H9 (cell line): ENCODE measurements around the gene DMTF1. TPM values are rescaled to one million over a fixed set of nuclear protein-coding genes. Genes with fewer than 3 reads are reported as not detected.

ENCODE experiments used
- DNase-seq: peaks from one replicate; pipeline ENCODE4 v3.0.0-alpha.2; 2017
- H2AFZ ChIP-seq: one replicate; pipeline ENCODE4 v1.6.1; 2013; ENCODE audit warnings: mild to moderate bottlenecking, low read length, control low read depth, moderate library complexity
- H2AK5ac ChIP-seq: 2 replicates; pipeline ENCODE4 v1.6.1; 2013; ENCODE audit warnings: low read length, control low read depth, mixed read lengths; ENCODE audit not compliant: insufficient read length
- H2BK120ac ChIP-seq: one replicate; pipeline ENCODE4 v1.6.1; 2013; ENCODE audit warnings: low read depth, mild to moderate bottlenecking, low read length, control low read depth, inconsistent platforms; ENCODE audit not compliant: poor library complexity, severe bottlenecking
- H2BK12ac ChIP-seq: 2 replicates; pipeline ENCODE4 v1.6.1; 2013; ENCODE audit warnings: low read length, control low read depth, mixed read lengths, low read depth; ENCODE audit not compliant: insufficient read length
- H2BK15ac ChIP-seq: 2 replicates; pipeline ENCODE4 v1.6.1; 2013; ENCODE audit warnings: low read depth, low read length, control low read depth
- H2BK20ac ChIP-seq: one replicate; pipeline ENCODE4 v1.6.1; 2013; ENCODE audit warnings: low read depth, mild to moderate bottlenecking, low read length, control low read depth, inconsistent platforms; ENCODE audit not compliant: poor library complexity, severe bottlenecking
- H2BK5ac ChIP-seq: 2 replicates; pipeline ENCODE4 v1.6.1; 2013; ENCODE audit warnings: low read length, control low read depth, mixed read lengths; ENCODE audit not compliant: insufficient read length
- H3K14ac ChIP-seq: 2 replicates; pipeline ENCODE4 v1.6.1; 2013; ENCODE audit warnings: low read length, control low read depth; ENCODE audit not compliant: insufficient read depth
- H3K18ac ChIP-seq: 2 replicates; pipeline ENCODE4 v1.6.1; 2013; ENCODE audit warnings: low read depth, mild to moderate bottlenecking, mixed read lengths, low read length, control low read depth; ENCODE audit not compliant: insufficient read length
- H3K23ac ChIP-seq: 2 replicates; pipeline ENCODE4 v1.6.1; 2013; ENCODE audit warnings: low read length, control low read depth, mixed read lengths, low read depth; ENCODE audit not compliant: insufficient read length
- H3K23me2 ChIP-seq: 2 replicates; pipeline ENCODE4 v1.6.1; 2013; ENCODE audit warnings: low read depth, mild to moderate bottlenecking, mixed read lengths, low read length, control low read depth; ENCODE audit not compliant: insufficient read length, poor library complexity, severe bottlenecking
- H3K27ac ChIP-seq: 2 replicates; pipeline ENCODE4 v1.5.1; 2013; ENCODE audit warnings: low read length, control low read depth, mixed read lengths, low read depth; ENCODE audit not compliant: insufficient read length
- H3K27me3 ChIP-seq: 2 replicates; pipeline ENCODE4 v1.6.1; 2013; ENCODE audit warnings: low read length, control low read depth, inconsistent platforms; ENCODE audit not compliant: insufficient read depth
- H3K4ac ChIP-seq: 2 replicates; pipeline ENCODE4 v1.6.1; 2013; ENCODE audit warnings: low read depth, mild to moderate bottlenecking, control low read depth, inconsistent platforms, low read length, moderate library complexity
- H3K4me1 ChIP-seq: 2 replicates; pipeline ENCODE4 v1.6.1; 2013; ENCODE audit warnings: low read length, control low read depth, inconsistent platforms; ENCODE audit not compliant: insufficient read depth
- H3K4me2 ChIP-seq: 2 replicates; pipeline ENCODE4 v1.6.1; 2013; ENCODE audit warnings: low read length, control low read depth, mixed read lengths; ENCODE audit not compliant: insufficient read length, insufficient read depth
- H3K56ac ChIP-seq: 2 replicates; pipeline ENCODE4 v1.6.1; 2013; ENCODE audit warnings: low read depth, mild to moderate bottlenecking, mixed read lengths, low read length, control low read depth; ENCODE audit not compliant: insufficient read length
- H3K79me1 ChIP-seq: 2 replicates; pipeline ENCODE4 v1.6.1; 2013; ENCODE audit warnings: low read depth, mild to moderate bottlenecking, moderate library complexity, low read length, control low read depth, inconsistent platforms; ENCODE audit not compliant: insufficient read depth, poor library complexity, severe bottlenecking
- H3K79me2 ChIP-seq: 2 replicates; pipeline ENCODE4 v1.6.1; 2013; ENCODE audit warnings: low read length, control low read depth, inconsistent platforms; ENCODE audit not compliant: insufficient read depth
- H3K9ac ChIP-seq: 2 replicates; pipeline ENCODE4 v1.6.1; 2013; ENCODE audit warnings: low read length, control low read depth, mixed read lengths; ENCODE audit not compliant: insufficient read length; ENCODE audit errors: extremely low read depth
- H3K9me3 ChIP-seq: one replicate; pipeline ENCODE4 v1.6.1; 2013; ENCODE audit warnings: low read depth, low read length, inconsistent platforms; ENCODE audit not compliant: control insufficient read depth
- H3T11ph ChIP-seq: one replicate; pipeline ENCODE4 v1.6.1; 2013; ENCODE audit warnings: mild to moderate bottlenecking, low read length, control low read depth, inconsistent platforms
- H4K20me1 ChIP-seq: one replicate; pipeline ENCODE4 v1.6.1; 2013; ENCODE audit not compliant: control insufficient read depth, insufficient read length, insufficient read depth
- H4K5ac ChIP-seq: 2 replicates; pipeline ENCODE4 v1.6.1; 2013; ENCODE audit warnings: low read depth, mild to moderate bottlenecking, mixed read lengths, low read length, control low read depth; ENCODE audit not compliant: insufficient read length
- H4K8ac ChIP-seq: replicated peaks from 2 replicates; pipeline ENCODE4 v1.6.1; 2013; ENCODE audit warnings: low read length, control low read depth, mixed read lengths, low read depth; ENCODE audit not compliant: insufficient read length
- H4K91ac ChIP-seq: 2 replicates; pipeline ENCODE4 v1.6.1; 2013; ENCODE audit warnings: low read depth, mild to moderate bottlenecking, moderate library complexity, mixed read lengths, low read length, control low read depth; ENCODE audit not compliant: insufficient read length
- H3K27ac Mint-ChIP-seq, 3 experiments: 2 replicates in 2 of 3; 3 replicates in 1 of 3; pipeline ENCODE4 v1.8.0; 2020 to 2021; ENCODE audit warnings: mixed read lengths in 3 of 3, mild to moderate bottlenecking in 1 of 3, moderate library complexity in 1 of 3
- H3K27me3 Mint-ChIP-seq: 2 replicates; pipeline ENCODE4 v1.8.0; 2021; ENCODE audit warnings: low read depth, mild to moderate bottlenecking, moderate library complexity, mixed read lengths
- H3K36me3 Mint-ChIP-seq, 3 experiments: 2 replicates in 2 of 3; 3 replicates in 1 of 3; pipeline ENCODE4 v1.8.0; 2020 to 2021; ENCODE audit warnings: low read depth in 3 of 3, mixed read lengths in 3 of 3; ENCODE audit not compliant: insufficient read depth in 1 of 3
- H3K4me1 Mint-ChIP-seq, 2 experiments: 2 replicates each; pipeline ENCODE4 v1.8.0; 2020; ENCODE audit warnings: mixed read lengths in 2 of 2
- H3K4me3 Mint-ChIP-seq, 2 experiments: 2 replicates in 1 of 2; 3 replicates in 1 of 2; pipeline ENCODE4 v1.8.0; 2020 to 2021; ENCODE audit warnings: mild to moderate bottlenecking in 2 of 2, mixed read lengths in 2 of 2, moderate library complexity in 1 of 2
- H3K9me3 Mint-ChIP-seq, 2 experiments: 2 replicates in 1 of 2; 3 replicates in 1 of 2; pipeline ENCODE4 v1.8.0; 2020; ENCODE audit warnings: mild to moderate bottlenecking in 2 of 2, mixed read lengths in 2 of 2, moderate library complexity in 1 of 2
- CTCF ChIP-seq: fragments of 200-600 bp; sonication (generic); conservative IDR thresholded peaks from 3 replicates; pipeline ENCODE4 v1.8.0; 2021; ENCODE audit warnings: antibody characterized with exemption, mild to moderate bottlenecking
- WGBS: extraction: QIAGEN DNeasy Blood & Tissue Kit; methylation state at CpG from one replicate; pipeline ENCODE4 v1.1.7; 2013; ENCODE audit warnings: missing lambda C conversion rate, low lambda C conversion rate, mixed read lengths; ENCODE audit not compliant: insufficient read length; ENCODE audit errors: extremely low coverage; 5-methylcytosine and 5-hydroxymethylcytosine counted together
- total RNA-seq: library from RNA; stranded (reverse); gene quantifications from 2 replicates; pipeline ENCODE4 v1.2.1, GENCODE V29; 2021

DMTF1 gene
- total RNA-seq, 1 experiment from 2014 or later, result 111 TPM

DNA sequence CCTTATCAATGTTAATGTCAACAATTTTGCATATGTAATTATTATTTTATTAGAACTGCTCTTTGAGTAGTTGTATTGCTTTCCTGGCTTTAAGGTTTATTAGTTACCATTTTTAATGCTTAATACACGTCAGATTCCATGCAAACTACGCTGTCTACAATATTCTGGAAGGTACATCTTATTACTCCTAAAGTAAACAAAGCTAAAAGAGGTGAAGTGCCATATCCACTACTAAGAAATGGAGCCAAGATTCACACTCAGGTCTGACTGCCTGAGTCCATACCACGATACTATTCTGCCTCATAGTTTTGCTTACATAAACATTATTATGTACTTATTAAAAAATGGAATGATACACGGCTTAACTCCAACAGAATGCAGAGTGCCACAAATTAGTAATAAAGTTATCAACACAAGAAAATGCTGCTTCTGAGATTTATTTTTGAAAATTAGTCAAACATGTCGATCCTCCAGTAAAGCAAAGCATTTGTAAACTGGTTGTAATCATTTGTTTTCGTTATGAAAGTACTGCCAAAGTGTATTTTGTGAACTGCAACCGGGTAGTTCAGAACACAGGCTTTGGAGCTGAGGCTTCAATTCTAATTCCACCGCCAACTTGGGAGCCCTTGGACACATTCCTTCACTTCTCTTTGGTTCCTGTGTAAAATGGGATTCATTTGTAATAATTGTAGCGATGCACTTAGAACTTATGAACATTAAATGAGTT lies 1.1 kb upstream of the DMTF1 start:
- H4K5ac ChIP-seq, result no peak overlapping the region
- H3K4me2 ChIP-seq, result peak overlapping the region; percentile 90
- peaks cover 3 to 20% (median 19%) of the 10 kb centered on the region in 3 experiments; a peak in 6 of 7 replicates for H3K36me3 Mint-ChIP-seq
- no peak overlapping the region for H4K8ac ChIP-seq
- no peaks in the 10 kb centered on the region for H4K20me1 ChIP-seq
- H3K27ac Mint-ChIP-seq, result peak overlapping the region; percentile 98 to 100 (median 100); a peak in 6 of 7 replicates
- H3K23me2 ChIP-seq, result peaks cover 3% of the 10 kb centered on the region
- no peak overlapping the region for H3K23ac ChIP-seq
- H2AK5ac ChIP-seq, result no peak overlapping the region
- H3K4me1 ChIP-seq, result no peaks in the 10 kb centered on the region
- no peak overlapping the region for H2BK5ac ChIP-seq
- H3K27me3 Mint-ChIP-seq, result no peaks in the 10 kb centered on the region
- no peak for TF ChIP-seq CTCF
- H3K4me3 Mint-ChIP-seq, result peak overlapping the region; percentile 97 to 98
- peaks cover 22 to 25% of the 10 kb centered on the region in 2 experiments for H3K4me1 Mint-ChIP-seq
- no peak for DNase-seq
- H3K56ac ChIP-seq, result no peak overlapping the region
- H3K14ac ChIP-seq, result no peak overlapping the region
- H2BK120ac ChIP-seq, result no peak overlapping the region
- peak overlapping the region; percentile 100 for H3K9ac ChIP-seq
- no peak overlapping the region for H2AFZ ChIP-seq
- H3K9me3 Mint-ChIP-seq, result peaks cover 0 to 4% of the 10 kb centered on the region in 2 experiments; a peak in 1 of 5 replicates
- H3K4ac ChIP-seq, result no peak overlapping the region
- no peaks in the 10 kb centered on the region for H3K9me3 ChIP-seq
- H3K27ac ChIP-seq, result no peak overlapping the region
- H2BK20ac ChIP-seq, result no peak overlapping the region
- WGBS, result no CpG with 5 or more reads among the region's 9 CpGs
- no peak overlapping the region for H4K91ac ChIP-seq
- no peak overlapping the region for H2BK15ac ChIP-seq
- no peak overlapping the region for H3T11ph ChIP-seq
- no peaks in the 10 kb centered on the region for H3K27me3 ChIP-seq
- H3K18ac ChIP-seq, result no peak overlapping the region
- peaks cover 22% of the 10 kb centered on the region; the same call in 1 of the 2 replicates for H3K79me2 ChIP-seq
- H2BK12ac ChIP-seq, result no peak overlapping the region
- H3K79me1 ChIP-seq, result no peaks in the 10 kb centered on the region
